Stomach (tissue), 9 donors: Measurements from ENCODE around the gene TYW3. TPM values are rescaled to one million over a fixed set of nuclear protein-coding genes. Genes with fewer than 3 reads are reported as not detected.

Experiments
- DNase-seq, 2 donors: peaks; one replicate each; pipeline versions ENCODE4 v3.0.0 to v3.0.0-alpha.2; 2013 to 2019
- H3K27ac ChIP-seq, 5 donors: fragments of 200-600 bp in 4 of 5; sonication (generic) in 4 of 5; one replicate each; pipeline ENCODE4 v1.5.1; 2013 to 2019; ENCODE audit warnings: mild to moderate bottlenecking in 1 of 5, moderate library complexity in 1 of 5
- H3K27me3 ChIP-seq, 3 donors: fragments of 200-600 bp; sonication (generic); one replicate each; pipeline ENCODE4 v1.5.1; 2017 to 2019; ENCODE audit warnings: mixed run types in 1 of 3
- H3K36me3 ChIP-seq, 4 donors: fragments of 200-600 bp; sonication (generic); 1 replicate in 3 of 4; 2 replicates in 1 of 4; pipeline ENCODE4 v1.5.1; 2016 to 2019
- H3K4me1 ChIP-seq, 4 donors: fragments of 200-600 bp; sonication (generic); one replicate each; pipeline ENCODE4 v1.5.1; 2016 to 2019
- H3K4me3 ChIP-seq, 4 donors: fragments of 200-600 bp; sonication (generic) in 3 of 4; one replicate each; pipeline ENCODE4 v1.5.1; 2016 to 2019; ENCODE audit warnings: mild to moderate bottlenecking in 1 of 4
- H3K9me3 ChIP-seq, 4 donors: fragments of 200-600 bp; sonication (generic); one replicate each; pipeline ENCODE4 v1.5.1; 2016 to 2019
- CTCF ChIP-seq, 7 experiments: fragments of 450-650 bp in 4 of 7; fragments of 200-600 bp in 3 of 7; sonication (generic) in 3 of 7; IDR thresholded peaks; one replicate each; pipeline ENCODE4 v1.5.1; 2016 to 2019; ENCODE audit warnings: antibody characterized with exemption in 7 of 7, control low read depth in 2 of 7, mild to moderate bottlenecking in 1 of 7
- EP300 ChIP-seq: sonication (generic); formaldehyde crosslinking; IDR thresholded peaks from one replicate; pipeline ENCODE4 v1.6.1; 2017; ENCODE audit warnings: antibody characterized with exemption
- POLR2A ChIP-seq, 4 donors: fragments of 450-650 bp; IDR thresholded peaks; one replicate each; pipeline ENCODE4 v1.6.1; 2016; ENCODE audit warnings: antibody characterized with exemption in 4 of 4, control low read depth in 2 of 4, mild to moderate bottlenecking in 1 of 4, moderate library complexity in 1 of 4
- POLR2AphosphoS5 ChIP-seq, 3 donors: sonication (generic); formaldehyde crosslinking; IDR thresholded peaks; one replicate each; pipeline ENCODE4 v1.6.1; 2016; ENCODE audit warnings: antibody characterized with exemption in 3 of 3
- WGBS, 5 donors: extraction: QIAGEN DNeasy Blood & Tissue Kit in 3 of 5; methylation state at CpG; one replicate each; pipeline versions ENCODE4 v1.1.5 to v1.1.7; 2013 to 2018; 5-methylcytosine and 5-hydroxymethylcytosine counted together
- intact Hi-C: fragments of 100-400 bp; cut with DNase I; formaldehyde crosslinking; loops from one replicate; pipeline ENCODE4 v1.15.1; 2023; ENCODE audit warnings: low total_unique reads
- polyA plus RNA-seq, 3 donors: library from polyadenylated mRNA; stranded (reverse); fragments of 200-250 nt; gene quantifications; one replicate each; pipeline ENCODE4 v1.2.3, GENCODE V29; 2013
- total RNA-seq, 5 donors: library from RNA; depleted of rRNA; stranded (reverse); fragments of >200 nt; gene quantifications; one replicate each; pipeline versions ENCODE4 v1.1.0 to v1.2.3, GENCODE V29; 2014 to 2016
- donor health status: healthy with polysubstance abuse.
- donor health status: Bipolar disorder and iron deficiency.
- donor health status: healthy.

Gene TYW3
- total and polyA plus RNA-seq, 8 donors = 2.3 to 24.0 (median 16.9) TPM

GRCh38 chr1:74799119-74799657, 66.2 kb downstream of the TYW3 start:
- no peak overlapping the region for H3K27ac ChIP-seq
- no peaks in the 10 kb centered on the region for H3K36me3 ChIP-seq
- DNase-seq = no peak
- no peak for TF ChIP-seq EP300
- TF ChIP-seq CTCF (IDR thresholded peaks at IDR 0.05) = no peak
- TF ChIP-seq POLR2A (IDR thresholded peaks at IDR 0.05) = no peak
- no peak for TF ChIP-seq POLR2AphosphoS5 (IDR thresholded peaks at IDR 0.05)
- H3K27me3 ChIP-seq = no peaks in the 10 kb centered on the region
- H3K9me3 ChIP-seq = peaks cover 0 to 13% (median 8%) of the 10 kb centered on the region in 4 donors
- intact Hi-C loops = no loop called here
- no peaks in the 10 kb centered on the region for H3K4me1 ChIP-seq
- H3K4me3 ChIP-seq = no peak overlapping the region

GRCh38 chr1:74811436-74812179, 78.7 kb downstream of the TYW3 start:
- Histone ChIP-seq H3K27me3 (no peaks in the 10 kb centered on the region), H3K27ac (peak overlapping the region in 1 of 5 donors; percentile 1), H3K9me3 (peaks cover 0 to 3% (median 0%) of the 10 kb centered on the region in 4 donors), H3K4me3 (no peak overlapping the region), H3K4me1 (no peaks in the 10 kb centered on the region), H3K36me3 (no peaks in the 10 kb centered on the region)
- peak in 1 of 2 donors; percentile 23 for DNase-seq
- 58 to 76% (median 72%) methylated on average over 9 of the region's 9 CpGs for WGBS, 5 donors
- TF ChIP-seq EP300 = no peak
- no peak for TF ChIP-seq POLR2AphosphoS5 (IDR thresholded peaks at IDR 0.05)
- no peak for TF ChIP-seq CTCF (IDR thresholded peaks at IDR 0.05)
- TF ChIP-seq POLR2A (IDR thresholded peaks at IDR 0.05) = no peak
- intact Hi-C loops = no loop called here

GRCh38 chr1:74812180-74812541, 79.2 kb downstream of the TYW3 start:
- intact Hi-C loops = no loop called here
- no peaks in the 10 kb centered on the region for H3K27me3 ChIP-seq
- no peaks in the 10 kb centered on the region for H3K36me3 ChIP-seq
- H3K4me1 ChIP-seq = no peaks in the 10 kb centered on the region
- WGBS, 5 donors = 28 to 70% (median 49%) methylated on average over 1 of the region's 1 CpG
- peaks cover 0 to 3% (median 0%) of the 10 kb centered on the region in 4 donors for H3K9me3 ChIP-seq
- TF ChIP-seq POLR2A (IDR thresholded peaks at IDR 0.05) (no peak), POLR2AphosphoS5 (IDR thresholded peaks at IDR 0.05) (no peak), EP300 (no peak), CTCF (IDR thresholded peaks at IDR 0.05) (no peak)
- DNase-seq = no peak
- H3K4me3 ChIP-seq = no peak overlapping the region
- peak overlapping the region in 1 of 5 donors; percentile 1 for H3K27ac ChIP-seq

Other genes starting within 250 kb of the TYW3 start
- gene LRRC53, start 220.5 kb upstream of the TYW3 start, total RNA-seq = not detected
- not detected for gene LRRC53, start 220.5 kb upstream of the TYW3 start, polyA plus RNA-seq
- under 1 TPM in 1 of 5 donors, not detected in 4; 0.55 TPM for gene ERICH3, start 59.4 kb upstream of the TYW3 start, total RNA-seq
- under 1 TPM in 1 of 3 donors, not detected in 2; 0.05 TPM for gene ERICH3, start 59.4 kb upstream of the TYW3 start, polyA plus RNA-seq
- gene CRYZ, start 102 bp upstream of the TYW3 start, total RNA-seq = 10 to 100 TPM; 19.1 to 74.5 (median 58.6) TPM
- 10 to 100 TPM; 14.2 to 43.7 (median 26.3) TPM for gene CRYZ, start 102 bp upstream of the TYW3 start, polyA plus RNA-seq